Panc1 (cell line): ENCODE measurements around the gene STAM2. TPM values are rescaled to one million over a fixed set of nuclear protein-coding genes. Genes with fewer than 3 reads are reported as not detected.

ENCODE experiments used
- ATAC-seq: fragments of 200-7000 bp; cut with Tn5 transposase; 2 replicates; pipeline ENCODE4 v1.9.1; 2020; ENCODE audit warnings: mild to moderate bottlenecking, moderate library complexity
- BruUV-seq: library from RNA; stranded (reverse); fragments of 400-500 nt; replicated peaks from 2 replicates; lab custom pipeline; 2021; lab: Mats Ljungman, UMichigan
- CTCF ChIA-PET: fragments of 300-600 bp; sonication (Branson Sonifier 250); formaldehyde crosslinking; loops from one replicate; lab custom pipeline; 2022; ENCODE audit warnings: antibody characterized with exemption; lab: Charles Lee
- POLR2A ChIA-PET: fragments of 300-600 bp; sonication (Branson Sonifier 250); formaldehyde crosslinking; loops from one replicate; lab custom pipeline; 2022; ENCODE audit warnings: antibody characterized with exemption; lab: Charles Lee
- DNase-seq: peaks from one replicate; pipeline ENCODE4 v3.0.0-alpha.2; 2010; ENCODE audit warnings: low read depth, low spot score
- H3K27ac ChIP-seq: 2 replicates; pipeline ENCODE4 v1.5.1; 2011; ENCODE audit warnings: mild to moderate bottlenecking, low read length, inconsistent platforms
- H3K27me3 ChIP-seq: fragments of 200-500 bp; sonication (Bioruptor generic); 2 replicates; pipeline ENCODE4 v1.6.0; 2014; ENCODE audit warnings: low read length, inconsistent platforms; ENCODE audit not compliant: control insufficient read depth, insufficient read depth
- H3K36me3 ChIP-seq: fragments of 200-500 bp; sonication (Bioruptor generic); 2 replicates; pipeline ENCODE4 v1.5.1; 2014; ENCODE audit warnings: inconsistent platforms, mild to moderate bottlenecking, low read length, moderate library complexity; ENCODE audit not compliant: control insufficient read depth, insufficient read depth
- H3K4me1 ChIP-seq: 2 replicates; pipeline ENCODE4 v1.5.1; 2011; ENCODE audit warnings: inconsistent platforms, mild to moderate bottlenecking, low read length, moderate library complexity; ENCODE audit not compliant: control insufficient read depth, insufficient read depth
- H3K4me3 ChIP-seq, 2 experiments: 2 replicates each; pipeline ENCODE4 v1.5.1; 2011 to 2012; ENCODE audit warnings: low read depth in 2 of 2, low read length in 2 of 2, mild to moderate bottlenecking in 2 of 2, inconsistent platforms in 1 of 2, moderate library complexity in 1 of 2
- H3K9me3 ChIP-seq: fragments of 200-500 bp; sonication (Bioruptor generic); 2 replicates; pipeline ENCODE4 v1.5.1; 2014; ENCODE audit warnings: low read depth, mild to moderate bottlenecking, inconsistent platforms, low read length, moderate library complexity; ENCODE audit not compliant: control insufficient read depth, insufficient read depth
- CTCF ChIP-seq: fragments of 450-650 bp; IDR thresholded peaks from 2 replicates; pipeline ENCODE4 v1.5.1; 2017; ENCODE audit warnings: mild to moderate bottlenecking
- POLR2AphosphoS5 ChIP-seq: IDR thresholded peaks from 2 replicates; pipeline ENCODE4 v1.6.1; 2012; ENCODE audit warnings: mild to moderate bottlenecking, low read depth, low read length, moderate library complexity
- REST ChIP-seq, 2 experiments: IDR thresholded peaks; 2 replicates each; pipeline ENCODE4 v1.6.1; 2011 to 2012; ENCODE audit warnings: low read depth in 2 of 2, control low read depth in 1 of 2, low read length in 1 of 2, mild to moderate bottlenecking in 1 of 2, moderate library complexity in 1 of 2; ENCODE audit not compliant: insufficient read depth in 1 of 2
- SIN3A ChIP-seq: IDR thresholded peaks from 2 replicates; pipeline ENCODE4 v1.6.1; 2012; ENCODE audit warnings: low read depth, mild to moderate bottlenecking, low read length, moderate library complexity, borderline replicate concordance; ENCODE audit not compliant: insufficient read depth
- TCF7L2 ChIP-seq: IDR thresholded peaks from 2 replicates; pipeline ENCODE4 v1.6.1; 2011; ENCODE audit warnings: mild to moderate bottlenecking, low read depth, low read length, inconsistent platforms
- in situ Hi-C: cut with HindIII; loops from 2 replicates; pipeline ENCODE4 v1.10.0; 2016; ENCODE audit warnings: low sequenced_read_pairs, low pct_unique_long_range_greater_than_20kb
- intact Hi-C: fragments of 100-400 bp; cut with micrococcal nuclease; formaldehyde crosslinking; loops from one replicate; pipeline ENCODE4 v1.10.0; 2022; ENCODE audit not compliant: unreplicated experiment
- total RNA-seq: library from RNA; stranded (reverse); gene quantifications from one replicate; pipeline ENCODE4 v1.2.1, GENCODE V29; 2021; ENCODE audit not compliant: unreplicated experiment

Gene STAM2
- total RNA-seq, 1 experiment from 2014 or later = 29.1 TPM

- no peak for ATAC-seq
- DNase-seq = no peak
Measured at GRCh38 chr2:152222975-152223637, 47.5 kb upstream of the STAM2 start.

GRCh38 chr2:152221839-152222238, 46.3 kb upstream of the STAM2 start:
- Histone ChIP-seq H3K4me3 (no peak overlapping the region), H3K27ac (no peak overlapping the region), H3K36me3 (no peaks in the 10 kb centered on the region; the same call in 1 of the 2 replicates), H3K4me1 (no peaks in the 10 kb centered on the region), H3K27me3 (no peaks in the 10 kb centered on the region), H3K9me3 (no peaks in the 10 kb centered on the region)
- ChIA-PET CTCF (no interaction called here), POLR2A (interaction anchor here (0.5 kb wide), 1 partner anchor 8 kb away, joined by 3 read pairs; no protein-coding TSS in a partner anchor)
- TF ChIP-seq CTCF (no peak), REST (IDR thresholded peaks at IDR 0.05; ENCODE audit: insufficient read depth in 1 of 2, low read depth in 2 of 2, low read length in 1 of 2) (no peak), POLR2AphosphoS5 (no peak), TCF7L2 (no peak), SIN3A (no peak)
- no peak for DNase-seq
- no peak for ATAC-seq
- BruUV-seq = no TSS peak
- in situ Hi-C loops = no loop called here
- intact Hi-C loops = no loop called here

More at GRCh38 chr2:152222975-152223637, 47.5 kb upstream of the STAM2 start:
- Histone ChIP-seq H3K4me3 (no peak overlapping the region), H3K4me1 (no peaks in the 10 kb centered on the region), H3K36me3 (no peaks in the 10 kb centered on the region; the same call in 1 of the 2 replicates), H3K27me3 (no peaks in the 10 kb centered on the region), H3K27ac (no peak overlapping the region), H3K9me3 (no peaks in the 10 kb centered on the region)
- no TSS peak for BruUV-seq
- intact Hi-C loops = no loop called here
- no peak for TF ChIP-seq TCF7L2
- TF ChIP-seq SIN3A = no peak
- no peak for TF ChIP-seq POLR2AphosphoS5
- TF ChIP-seq CTCF = no peak
- TF ChIP-seq REST (IDR thresholded peaks at IDR 0.05; ENCODE audit: insufficient read depth in 1 of 2, low read depth in 2 of 2, low read length in 1 of 2) = no peak
- ChIA-PET POLR2A (no interaction called here), CTCF (no interaction called here)
- in situ Hi-C loops = no loop called here
